ENCODE data around the gene SHC1. TPM values are rescaled to one million over a fixed set of nuclear protein-coding genes. Genes with fewer than 3 reads are reported as not detected.

Gene SHC1
- total and polyA plus RNA-seq, 2 experiments from 2014 or later, result 117 to 211 TPM

DNA sequence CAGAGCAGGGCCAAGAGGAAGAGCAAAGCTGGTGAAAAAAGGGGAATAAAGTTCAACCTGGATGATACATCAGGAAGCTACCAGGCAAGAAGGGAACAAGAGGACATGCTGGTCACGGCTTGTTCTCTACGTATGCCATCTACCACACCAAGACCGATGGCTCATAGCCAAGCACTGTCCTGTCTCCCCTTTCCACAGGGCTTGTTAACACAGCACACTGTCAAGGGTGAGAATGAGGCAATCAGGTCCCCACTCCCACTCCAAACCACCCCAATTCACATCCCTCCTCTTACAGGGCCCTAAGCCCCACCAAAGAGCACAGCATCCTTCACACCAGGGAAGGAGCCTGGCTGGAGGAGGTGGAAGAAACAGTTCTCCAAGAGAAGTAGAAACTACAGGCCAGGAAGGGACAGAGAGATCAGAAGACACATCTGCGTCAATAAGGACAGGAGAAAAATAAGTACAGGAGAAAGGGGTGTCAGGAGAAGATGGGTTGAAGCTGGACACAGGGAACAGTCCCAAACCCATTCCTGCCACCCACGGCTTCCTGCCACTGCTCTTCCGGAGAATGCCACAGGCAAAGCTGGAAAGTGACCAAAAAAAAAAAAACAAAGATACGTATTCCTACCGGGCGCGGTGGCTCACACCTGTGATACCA lies 923 bp upstream of the SHC1 start (continued):
- TF ChIP-seq, protein P1, sequence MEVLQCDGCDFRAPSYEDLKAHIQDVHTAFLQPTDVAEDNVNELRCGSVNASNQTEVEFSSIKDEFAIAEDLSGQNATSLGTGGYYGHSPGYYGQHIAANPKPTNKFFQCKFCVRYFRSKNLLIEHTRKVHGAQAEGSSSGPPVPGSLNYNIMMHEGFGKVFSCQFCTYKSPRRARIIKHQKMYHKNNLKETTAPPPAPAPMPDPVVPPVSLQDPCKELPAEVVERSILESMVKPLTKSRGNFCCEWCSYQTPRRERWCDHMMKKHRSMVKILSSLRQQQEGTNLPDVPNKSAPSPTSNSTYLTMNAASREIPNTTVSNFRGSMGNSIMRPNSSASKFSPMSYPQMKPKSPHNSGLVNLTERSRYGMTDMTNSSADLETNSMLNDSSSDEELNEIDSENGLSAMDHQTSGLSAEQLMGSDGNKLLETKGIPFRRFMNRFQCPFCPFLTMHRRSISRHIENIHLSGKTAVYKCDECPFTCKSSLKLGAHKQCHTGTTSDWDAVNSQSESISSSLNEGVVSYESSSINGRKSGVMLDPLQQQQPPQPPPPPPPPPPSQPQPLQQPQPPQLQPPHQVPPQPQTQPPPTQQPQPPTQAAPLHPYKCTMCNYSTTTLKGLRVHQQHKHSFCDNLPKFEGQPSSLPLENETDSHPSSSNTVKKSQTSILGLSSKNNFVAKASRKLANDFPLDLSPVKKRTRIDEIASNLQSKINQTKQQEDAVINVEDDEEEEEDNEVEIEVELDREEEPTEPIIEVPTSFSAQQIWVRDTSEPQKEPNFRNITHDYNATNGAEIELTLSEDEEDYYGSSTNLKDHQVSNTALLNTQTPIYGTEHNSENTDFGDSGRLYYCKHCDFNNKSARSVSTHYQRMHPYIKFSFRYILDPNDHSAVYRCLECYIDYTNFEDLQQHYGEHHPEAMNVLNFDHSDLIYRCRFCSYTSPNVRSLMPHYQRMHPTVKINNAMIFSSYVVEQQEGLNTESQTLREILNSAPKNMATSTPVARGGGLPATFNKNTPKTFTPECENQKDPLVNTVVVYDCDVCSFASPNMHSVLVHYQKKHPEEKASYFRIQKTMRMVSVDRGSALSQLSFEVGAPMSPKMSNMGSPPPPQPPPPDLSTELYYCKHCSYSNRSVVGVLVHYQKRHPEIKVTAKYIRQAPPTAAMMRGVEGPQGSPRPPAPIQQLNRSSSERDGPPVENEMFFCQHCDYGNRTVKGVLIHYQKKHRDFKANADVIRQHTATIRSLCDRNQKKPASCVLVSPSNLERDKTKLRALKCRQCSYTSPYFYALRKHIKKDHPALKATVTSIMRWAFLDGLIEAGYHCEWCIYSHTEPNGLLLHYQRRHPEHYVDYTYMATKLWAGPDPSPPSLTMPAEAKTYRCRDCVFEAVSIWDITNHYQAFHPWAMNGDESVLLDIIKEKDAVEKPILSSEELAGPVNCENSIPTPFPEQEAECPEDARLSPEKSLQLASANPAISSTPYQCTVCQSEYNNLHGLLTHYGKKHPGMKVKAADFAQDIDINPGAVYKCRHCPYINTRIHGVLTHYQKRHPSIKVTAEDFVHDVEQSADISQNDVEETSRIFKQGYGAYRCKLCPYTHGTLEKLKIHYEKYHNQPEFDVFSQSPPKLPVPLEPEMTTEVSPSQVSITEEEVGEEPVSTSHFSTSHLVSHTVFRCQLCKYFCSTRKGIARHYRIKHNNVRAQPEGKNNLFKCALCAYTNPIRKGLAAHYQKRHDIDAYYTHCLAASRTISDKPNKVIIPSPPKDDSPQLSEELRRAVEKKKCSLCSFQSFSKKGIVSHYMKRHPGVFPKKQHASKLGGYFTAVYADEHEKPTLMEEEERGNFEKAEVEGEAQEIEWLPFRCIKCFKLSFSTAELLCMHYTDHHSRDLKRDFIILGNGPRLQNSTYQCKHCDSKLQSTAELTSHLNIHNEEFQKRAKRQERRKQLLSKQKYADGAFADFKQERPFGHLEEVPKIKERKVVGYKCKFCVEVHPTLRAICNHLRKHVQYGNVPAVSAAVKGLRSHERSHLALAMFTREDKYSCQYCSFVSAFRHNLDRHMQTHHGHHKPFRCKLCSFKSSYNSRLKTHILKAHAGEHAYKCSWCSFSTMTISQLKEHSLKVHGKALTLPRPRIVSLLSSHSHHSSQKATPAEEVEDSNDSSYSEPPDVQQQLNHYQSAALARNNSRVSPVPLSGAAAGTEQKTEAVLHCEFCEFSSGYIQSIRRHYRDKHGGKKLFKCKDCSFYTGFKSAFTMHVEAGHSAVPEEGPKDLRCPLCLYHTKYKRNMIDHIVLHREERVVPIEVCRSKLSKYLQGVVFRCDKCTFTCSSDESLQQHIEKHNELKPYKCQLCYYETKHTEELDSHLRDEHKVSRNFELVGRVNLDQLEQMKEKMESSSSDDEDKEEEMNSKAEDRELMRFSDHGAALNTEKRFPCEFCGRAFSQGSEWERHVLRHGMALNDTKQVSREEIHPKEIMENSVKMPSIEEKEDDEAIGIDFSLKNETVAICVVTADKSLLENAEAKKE (CRISPR knock-in tag; IDR thresholded peaks at IDR 0.05), result no peak
- TF ChIP-seq EZH2 (IDR thresholded peaks at IDR 0.05; ENCODE audit: low read depth, unreplicated experiment) (no peak), JUNB (IDR thresholded peaks at IDR 0.05; ENCODE audit: unreplicated experiment) (no peak), CREB1 (CRISPR knock-in tag; IDR thresholded peaks at IDR 0.05; ENCODE audit: low read depth) (no peak)
- TF ChIP-seq, protein P2, sequence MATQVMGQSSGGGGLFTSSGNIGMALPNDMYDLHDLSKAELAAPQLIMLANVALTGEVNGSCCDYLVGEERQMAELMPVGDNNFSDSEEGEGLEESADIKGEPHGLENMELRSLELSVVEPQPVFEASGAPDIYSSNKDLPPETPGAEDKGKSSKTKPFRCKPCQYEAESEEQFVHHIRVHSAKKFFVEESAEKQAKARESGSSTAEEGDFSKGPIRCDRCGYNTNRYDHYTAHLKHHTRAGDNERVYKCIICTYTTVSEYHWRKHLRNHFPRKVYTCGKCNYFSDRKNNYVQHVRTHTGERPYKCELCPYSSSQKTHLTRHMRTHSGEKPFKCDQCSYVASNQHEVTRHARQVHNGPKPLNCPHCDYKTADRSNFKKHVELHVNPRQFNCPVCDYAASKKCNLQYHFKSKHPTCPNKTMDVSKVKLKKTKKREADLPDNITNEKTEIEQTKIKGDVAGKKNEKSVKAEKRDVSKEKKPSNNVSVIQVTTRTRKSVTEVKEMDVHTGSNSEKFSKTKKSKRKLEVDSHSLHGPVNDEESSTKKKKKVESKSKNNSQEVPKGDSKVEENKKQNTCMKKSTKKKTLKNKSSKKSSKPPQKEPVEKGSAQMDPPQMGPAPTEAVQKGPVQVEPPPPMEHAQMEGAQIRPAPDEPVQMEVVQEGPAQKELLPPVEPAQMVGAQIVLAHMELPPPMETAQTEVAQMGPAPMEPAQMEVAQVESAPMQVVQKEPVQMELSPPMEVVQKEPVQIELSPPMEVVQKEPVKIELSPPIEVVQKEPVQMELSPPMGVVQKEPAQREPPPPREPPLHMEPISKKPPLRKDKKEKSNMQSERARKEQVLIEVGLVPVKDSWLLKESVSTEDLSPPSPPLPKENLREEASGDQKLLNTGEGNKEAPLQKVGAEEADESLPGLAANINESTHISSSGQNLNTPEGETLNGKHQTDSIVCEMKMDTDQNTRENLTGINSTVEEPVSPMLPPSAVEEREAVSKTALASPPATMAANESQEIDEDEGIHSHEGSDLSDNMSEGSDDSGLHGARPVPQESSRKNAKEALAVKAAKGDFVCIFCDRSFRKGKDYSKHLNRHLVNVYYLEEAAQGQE (IDR thresholded peaks at IDR 0.05; ENCODE audit: unreplicated experiment), result no peak
- TF ChIP-seq, protein P3, sequence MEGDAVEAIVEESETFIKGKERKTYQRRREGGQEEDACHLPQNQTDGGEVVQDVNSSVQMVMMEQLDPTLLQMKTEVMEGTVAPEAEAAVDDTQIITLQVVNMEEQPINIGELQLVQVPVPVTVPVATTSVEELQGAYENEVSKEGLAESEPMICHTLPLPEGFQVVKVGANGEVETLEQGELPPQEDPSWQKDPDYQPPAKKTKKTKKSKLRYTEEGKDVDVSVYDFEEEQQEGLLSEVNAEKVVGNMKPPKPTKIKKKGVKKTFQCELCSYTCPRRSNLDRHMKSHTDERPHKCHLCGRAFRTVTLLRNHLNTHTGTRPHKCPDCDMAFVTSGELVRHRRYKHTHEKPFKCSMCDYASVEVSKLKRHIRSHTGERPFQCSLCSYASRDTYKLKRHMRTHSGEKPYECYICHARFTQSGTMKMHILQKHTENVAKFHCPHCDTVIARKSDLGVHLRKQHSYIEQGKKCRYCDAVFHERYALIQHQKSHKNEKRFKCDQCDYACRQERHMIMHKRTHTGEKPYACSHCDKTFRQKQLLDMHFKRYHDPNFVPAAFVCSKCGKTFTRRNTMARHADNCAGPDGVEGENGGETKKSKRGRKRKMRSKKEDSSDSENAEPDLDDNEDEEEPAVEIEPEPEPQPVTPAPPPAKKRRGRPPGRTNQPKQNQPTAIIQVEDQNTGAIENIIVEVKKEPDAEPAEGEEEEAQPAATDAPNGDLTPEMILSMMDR (conservative IDR thresholded peaks at IDR 0.05; ENCODE audit: low read depth in 2 of 2), result no peak
